DMS53 (cell line): Measurements from ENCODE around the gene CGB5.
"Not testable (repeated sequence)": the region's sequence is repeated elsewhere in the genome, so short reads cannot be mapped to it uniquely, and the experiment has no call there.

Experiments
- DNase-seq: peaks from one replicate; lab custom pipeline; 2025; lab: John Stamatoyannopoulos, UW

CGB5 gene

GRCh38 chr19:49043548-49043947 is at the start of gene CGB5:
Gene CGB5 (plus strand): TSS chr19:49043848. CDS start chr19:49044210, 362 bp downstream.
- DNase-seq: not testable (repeated sequence)

- peak; percentile 43 for DNase-seq
Observed at GRCh38 chr19:48994035-48994386, 49.6 kb upstream of the CGB5 start.

- DNase-seq: peak; percentile 83
Observed at GRCh38 chr19:48997972-48998371, 45.7 kb upstream of the CGB5 start.

GRCh38 chr19:48999481-49000325 is 43.9 kb upstream of the CGB5 start:
- DNase-seq: peak; percentile 77

- no peak for DNase-seq
Observed at GRCh38 chr19:49004133-49004532, 39.5 kb upstream of the CGB5 start.

GRCh38 chr19:49004964-49005614 is 38.6 kb upstream of the CGB5 start:
- no peak for DNase-seq

- DNase-seq: no peak
Observed at GRCh38 chr19:49006905-49007304, 36.7 kb upstream of the CGB5 start.

GRCh38 chr19:49009828-49010227 is 33.8 kb upstream of the CGB5 start:
- DNase-seq: no peak

GRCh38 chr19:49010453-49010852 is 33.2 kb upstream of the CGB5 start:
- DNase-seq: no peak

- DNase-seq: no peak
Observed at GRCh38 chr19:49011194-49011593, 32.5 kb upstream of the CGB5 start.

GRCh38 chr19:49014123-49014869 is 29.4 kb upstream of the CGB5 start:
- peak; percentile 64 for DNase-seq

- DNase-seq: no peak
Observed at GRCh38 chr19:49014870-49015255, 28.8 kb upstream of the CGB5 start.

- no peak for DNase-seq
Observed at GRCh38 chr19:49016067-49016839, 27.4 kb upstream of the CGB5 start.

GRCh38 chr19:49017041-49017665 is 26.5 kb upstream of the CGB5 start, which contains the start of gene LHB:
Gene LHB (minus strand): TSS chr19:49017091. CDS start chr19:49017081, 10 bp downstream.
- peak; percentile 42 for DNase-seq

GRCh38 chr19:49017666-49018351 is 25.8 kb upstream of the CGB5 start:
- peak; percentile 84 for DNase-seq

- DNase-seq: peak; percentile 56
Observed at GRCh38 chr19:49018388-49019241, 25.0 kb upstream of the CGB5 start.

- DNase-seq: peak; percentile 84
Observed at GRCh38 chr19:49019242-49019932, 24.3 kb upstream of the CGB5 start.

GRCh38 chr19:49020342-49020741 is 23.3 kb upstream of the CGB5 start:
- no peak for DNase-seq
